ENCODE data around the gene C3orf38. TPM values are rescaled to one million over a fixed set of nuclear protein-coding genes. Genes with fewer than 3 reads are reported as not detected.

C3orf38 gene
- 14.6 to 20.6 TPM (median 16.4 TPM) in 5 replicates for total RNA-seq (2022; extraction: Qiagen RNA extraction; ENCODE audit: low read depth)

DNA sequence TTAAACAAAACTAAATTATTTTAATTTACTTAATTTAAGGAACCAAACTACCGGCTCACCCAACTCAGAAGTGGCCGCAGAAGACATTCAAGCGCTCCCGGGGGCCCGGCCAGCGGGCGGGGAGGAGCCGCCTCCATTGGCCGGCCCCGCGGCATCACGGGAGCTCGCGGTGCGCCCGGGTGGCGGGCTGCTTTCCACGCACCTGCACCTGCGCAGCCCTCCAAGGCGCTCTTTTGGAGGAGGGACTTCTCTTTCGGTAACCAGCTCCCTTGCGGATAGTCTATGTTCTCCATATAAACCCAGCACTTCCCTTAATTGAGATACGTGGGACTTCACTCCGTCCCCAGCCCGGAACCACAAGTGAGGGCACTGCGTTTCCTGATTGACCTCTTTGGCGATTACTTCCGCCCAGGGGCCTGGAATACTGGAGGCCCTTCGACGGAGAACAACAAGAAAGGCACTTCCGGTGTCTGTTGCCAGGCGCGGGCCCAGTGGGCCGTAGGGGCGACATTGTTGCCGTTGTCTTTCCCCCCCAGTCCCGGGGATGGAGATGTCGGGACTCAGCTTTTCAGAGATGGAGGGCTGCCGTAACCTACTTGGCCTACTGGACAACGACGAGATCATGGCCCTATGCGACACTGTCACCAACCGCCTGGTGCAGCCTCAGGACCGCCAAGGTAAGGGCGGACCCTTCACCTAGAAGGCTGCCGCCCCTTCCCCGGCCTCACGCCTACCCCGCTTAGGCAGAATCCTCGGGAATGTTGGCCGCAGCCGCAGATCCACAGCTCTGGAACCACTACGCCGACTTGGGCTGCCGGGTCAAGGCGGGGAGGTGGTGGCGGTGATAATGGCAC, at the start of gene C3orf38:
Gene C3orf38 (plus strand): TSS at position 451 of the 854 bp plus-strand sequence. CDS start 94 bp downstream, at position 545.

Other genes starting within 250 kb of the C3orf38 start
- 30.0 to 43.3 TPM (median 39.9 TPM) in 5 replicates for gene CGGBP1, start 91.0 kb upstream of the C3orf38 start, total RNA-seq (2022; extraction: Qiagen RNA extraction; ENCODE audit: low read depth)
- 2.7 to 4.4 TPM (median 3.7 TPM) in 5 replicates for gene ZNF654, start 90.7 kb upstream of the C3orf38 start, total RNA-seq (2022; extraction: Qiagen RNA extraction; ENCODE audit: low read depth)